GM10266 (cell line): ENCODE data around the gene CFAP92.
A peak's percentile ranks its signal among the peaks of the same experiment; 100 is the strongest.
"Not testable (repeated sequence)": the region's sequence is repeated elsewhere in the genome, so short reads cannot be mapped to it uniquely, and the experiment has no call there.

Experiments
- DNase-seq: peaks from one replicate; pipeline ENCODE4 v3.0.0; 2012; ENCODE audit errors: extremely low spot score
- CTCF ChIP-seq: IDR thresholded peaks from 2 replicates; pipeline ENCODE4 v1.5.1; 2012; ENCODE audit warnings: mild to moderate bottlenecking, low read depth; ENCODE audit not compliant: control insufficient read depth, insufficient read depth; ENCODE audit errors: missing control alignments

CFAP92 gene

GRCh38 chr3:128872282-128872681, 121.6 kb downstream of the CFAP92 start:
- DNase-seq = no peak
- no peak for TF ChIP-seq CTCF

- no peak for DNase-seq
- no peak for TF ChIP-seq CTCF
Measured at GRCh38 chr3:128870347-128870746, 123.5 kb downstream of the CFAP92 start.

GRCh38 chr3:128867200-128868125, 126.4 kb downstream of the CFAP92 start:
- no peak for TF ChIP-seq CTCF
- DNase-seq = no peak

GRCh38 chr3:128864849-128865804, 128.7 kb downstream of the CFAP92 start:
- not testable (repeated sequence) for DNase-seq

- TF ChIP-seq CTCF = no peak
- no peak for DNase-seq
Measured at GRCh38 chr3:128864351-128864811, 129.5 kb downstream of the CFAP92 start.

- no peak for DNase-seq
- peak; percentile 33 for TF ChIP-seq CTCF
Measured at GRCh38 chr3:128863560-128863959, 130.3 kb downstream of the CFAP92 start.

GRCh38 chr3:128861491-128861890, 132.4 kb downstream of the CFAP92 start:
- TF ChIP-seq CTCF = no peak
- DNase-seq = no peak
